Testis (tissue), 3 donors: ENCODE data around the gene TCF7. TPM values are rescaled to one million over a fixed set of nuclear protein-coding genes. Genes with fewer than 3 reads are reported as not detected.

ENCODE experiments used
- DNase-seq: peaks from one replicate; pipeline ENCODE4 v3.0.0-alpha.2; 2019
- H3K27ac ChIP-seq, 2 donors: fragments of 200-600 bp; sonication (generic); one replicate each; pipeline ENCODE4 v1.5.1; 2019
- H3K27me3 ChIP-seq: fragments of 200-600 bp; sonication (generic); one replicate; pipeline ENCODE4 v1.5.1; 2019
- H3K36me3 ChIP-seq: fragments of 200-600 bp; sonication (generic); one replicate; pipeline ENCODE4 v1.5.1; 2017; ENCODE audit warnings: low read depth; ENCODE audit errors: missing control alignments
- H3K4me1 ChIP-seq: fragments of 200-600 bp; sonication (generic); one replicate; pipeline ENCODE4 v1.5.1; 2019
- H3K4me3 ChIP-seq, 2 donors: fragments of 200-600 bp; sonication (generic); one replicate each; pipeline ENCODE4 v1.5.1; 2017 to 2019
- H3K9me3 ChIP-seq: fragments of 200-600 bp; sonication (generic); one replicate; pipeline ENCODE4 v1.5.1; 2017
- CTCF ChIP-seq, 3 experiments: fragments of 450-650 bp in 2 of 3; fragments of 200-600 bp in 1 of 3; sonication (generic) in 1 of 3; IDR thresholded peaks; one replicate each; pipeline ENCODE4 v1.5.1; 2016 to 2019; ENCODE audit warnings: antibody characterized with exemption in 3 of 3, mild to moderate bottlenecking in 2 of 3, moderate library complexity in 1 of 3
- POLR2A ChIP-seq: fragments of 450-650 bp; IDR thresholded peaks from one replicate; pipeline ENCODE4 v1.6.1; 2017; ENCODE audit warnings: antibody characterized with exemption, mild to moderate bottlenecking, moderate library complexity
- WGBS, 2 donors: methylation state at CpG; one replicate each; pipeline ENCODE4 v1.1.5; 2018; 5-methylcytosine and 5-hydroxymethylcytosine counted together
- intact Hi-C: fragments of 100-400 bp; cut with DNase I; formaldehyde crosslinking; loops from one replicate; pipeline ENCODE4 v1.15.1; 2023; ENCODE audit warnings: low total_unique reads
- polyA plus RNA-seq: library from polyadenylated mRNA; stranded (reverse); fragments of 350-450 nt; fragmentation: Illumina TruSeq; extraction: RNeasy Lipid Tissue Mini Kit (QIAGEN cat#74804); gene quantifications from one replicate; pipeline ENCODE4 v1.2.3, GENCODE V29; 2014; ENCODE audit warnings: low read depth, low replicate concordance; ENCODE audit not compliant: insufficient read depth
- total RNA-seq, 2 donors: library from RNA; depleted of rRNA; stranded (reverse); fragments of >200 nt; gene quantifications; one replicate each; pipeline ENCODE4 v1.2.3, GENCODE V29; 2016

TCF7 gene
- total and polyA plus RNA-seq, 3 donors from 2014 or later: 9.9 to 16.1 (median 15.2) TPM

GRCh38 chr5:134183481-134183880 is 69.0 kb downstream of the TCF7 start:
- no peak for TF ChIP-seq CTCF (IDR thresholded peaks at IDR 0.05)
- no peak for TF ChIP-seq POLR2A
- H3K27ac ChIP-seq: no peak overlapping the region
- H3K27me3 ChIP-seq: no peaks in the 10 kb centered on the region
- no peak for DNase-seq
- peaks cover 4% of the 10 kb centered on the region for H3K4me1 ChIP-seq
- no peaks in the 10 kb centered on the region for H3K9me3 ChIP-seq
- H3K36me3 ChIP-seq: no peaks in the 10 kb centered on the region
- no peak overlapping the region for H3K4me3 ChIP-seq
- intact Hi-C loops: loop anchor here (5.0 kb wide), 1 partner anchor 104 kb away; no protein-coding TSS in a partner anchor

DNA sequence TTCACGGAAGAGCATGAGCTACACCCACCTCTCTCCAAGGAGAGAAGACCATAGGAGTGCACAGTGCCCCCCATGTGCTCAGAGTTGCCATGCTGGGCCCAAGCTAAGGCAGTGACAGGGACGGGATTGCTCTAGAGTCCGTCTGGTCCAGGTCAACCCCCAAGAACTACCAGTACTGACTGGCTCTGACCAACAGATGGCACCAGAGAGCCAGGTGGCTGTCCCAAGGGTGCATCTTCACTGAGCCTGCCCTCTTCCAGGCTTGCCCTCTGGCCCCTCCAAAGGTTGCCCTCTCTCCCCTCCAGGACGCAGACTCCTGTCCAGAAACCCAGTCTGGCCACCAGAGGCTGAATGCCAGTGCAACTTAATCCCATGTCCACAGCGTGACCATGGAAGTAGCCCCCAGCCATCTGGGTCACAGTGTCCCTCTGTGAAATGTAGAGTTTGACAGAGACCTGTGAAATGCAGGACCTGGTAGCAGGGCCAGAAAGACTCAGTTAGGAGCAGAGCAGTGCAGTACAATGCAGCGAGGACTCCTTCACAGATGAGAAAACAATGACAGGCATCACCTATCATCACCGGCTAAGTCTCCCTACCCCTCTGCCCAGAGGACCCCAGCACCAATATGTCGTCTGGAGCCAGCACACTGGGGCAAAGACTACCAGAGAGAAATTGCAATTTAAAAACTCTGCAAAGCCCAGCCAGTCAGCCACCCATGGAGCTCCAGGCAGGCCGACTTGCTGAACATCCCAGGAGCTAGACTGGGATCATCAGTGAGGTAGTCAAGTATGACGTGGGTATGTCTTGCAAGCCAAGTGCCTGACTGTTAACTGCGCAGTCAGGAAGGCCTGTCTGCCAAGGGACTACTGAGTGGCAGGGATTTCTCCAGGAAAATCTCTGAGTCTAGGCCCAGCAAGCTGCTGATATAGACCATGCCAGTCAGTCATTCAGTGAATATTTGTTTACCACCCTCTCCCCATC is 70.0 kb downstream of the TCF7 start:
- Histone ChIP-seq H3K36me3 (no peaks in the 10 kb centered on the region), H3K27me3 (no peaks in the 10 kb centered on the region), H3K9me3 (no peaks in the 10 kb centered on the region), H3K4me1 (peaks cover 4% of the 10 kb centered on the region), H3K27ac (no peak overlapping the region), H3K4me3 (no peak overlapping the region)
- TF ChIP-seq CTCF (IDR thresholded peaks at IDR 0.05) (peak; percentile 70 to 78 (median 75)), POLR2A (no peak)
- 63 to 77% methylated on average over 8 to 11 of the region's 11 CpGs for WGBS, 2 donors
- intact Hi-C loops: loop anchor here (5.0 kb wide), 1 partner anchor 103 kb away; no protein-coding TSS in a partner anchor
- DNase-seq: peak; percentile 67

GRCh38 chr5:134188092-134188491 is 73.6 kb downstream of the TCF7 start:
- no peak overlapping the region for H3K27ac ChIP-seq
- H3K27me3 ChIP-seq: no peaks in the 10 kb centered on the region
- DNase-seq: no peak
- no peaks in the 10 kb centered on the region for H3K9me3 ChIP-seq
- no peaks in the 10 kb centered on the region for H3K36me3 ChIP-seq
- TF ChIP-seq CTCF (IDR thresholded peaks at IDR 0.05): no peak
- no peak for TF ChIP-seq POLR2A
- WGBS, 2 donors: 76 to 100% methylated on average over 1 of the region's 1 CpG
- H3K4me1 ChIP-seq: peaks cover 4% of the 10 kb centered on the region
- H3K4me3 ChIP-seq: no peak overlapping the region
- intact Hi-C loops: no loop called here

GRCh38 chr5:134189031-134189430 is 74.5 kb downstream of the TCF7 start:
- Histone ChIP-seq H3K4me1 (peaks cover 4% of the 10 kb centered on the region), H3K4me3 (no peak overlapping the region), H3K27ac (no peak overlapping the region), H3K36me3 (no peaks in the 10 kb centered on the region), H3K27me3 (no peaks in the 10 kb centered on the region), H3K9me3 (no peaks in the 10 kb centered on the region)
- no peak for DNase-seq
- 82 to 93% methylated on average over 3 of the region's 3 CpGs for WGBS, 2 donors
- TF ChIP-seq CTCF (IDR thresholded peaks at IDR 0.05) (no peak), POLR2A (no peak)
- intact Hi-C loops: no loop called here
